SU-DHL-6 (cell line): ENCODE measurements around the gene TIMM21.

Experiments
- H2AFZ ChIP-seq: fragments of 200-600 bp; sonication (generic); 2 replicates; pipeline ENCODE4 v1.6.1; 2014; ENCODE audit warnings: low read depth, mild to moderate bottlenecking, moderate library complexity, mixed read lengths, antibody characterized with exemption, low read length; ENCODE audit not compliant: severe bottlenecking
- H3F3A ChIP-seq: fragments of 200-600 bp; shearing (Covaris generic); 2 replicates; pipeline ENCODE4 v1.6.0; 2016; ENCODE audit warnings: antibody characterized with exemption, mild to moderate bottlenecking; ENCODE audit not compliant: insufficient read depth
- H3K27ac ChIP-seq: fragments of 200-600 bp; sonication (generic); 2 replicates; pipeline ENCODE4 v1.5.1; 2016; ENCODE audit warnings: low read depth, mild to moderate bottlenecking, low read length, moderate library complexity, mixed read lengths
- H3K27me3 ChIP-seq: fragments of 200-600 bp; sonication (generic), shearing (Covaris generic); 2 replicates; pipeline ENCODE4 v1.6.0; 2014; ENCODE audit warnings: mild to moderate bottlenecking, low read length
- H3K36me3 ChIP-seq: fragments of 200-600 bp; sonication (generic); 2 replicates; pipeline ENCODE4 v1.6.1; 2014; ENCODE audit warnings: mild to moderate bottlenecking, low read length, mixed read lengths
- H3K4me2 ChIP-seq: fragments of 300-600, 200-600 bp; shearing (Covaris generic), sonication (generic); 2 replicates; pipeline ENCODE4 v1.6.0; 2014; ENCODE audit warnings: low read length, low read depth, mild to moderate bottlenecking; ENCODE audit not compliant: poor library complexity, severe bottlenecking
- H3K4me3 ChIP-seq: fragments of 200-600 bp; sonication (generic); 2 replicates; pipeline ENCODE4 v1.5.1; 2014; ENCODE audit warnings: antibody characterized with exemption, low read length, mild to moderate bottlenecking, mixed read lengths; ENCODE audit not compliant: insufficient read depth, poor library complexity, severe bottlenecking
- H3K79me2 ChIP-seq: fragments of 200-600 bp; sonication (generic); 2 replicates; pipeline ENCODE4 v1.6.1; 2014; ENCODE audit warnings: mild to moderate bottlenecking, low read length, moderate library complexity; ENCODE audit not compliant: insufficient read depth
- H3K9ac ChIP-seq: fragments of 200-600 bp; sonication (generic); 2 replicates; pipeline ENCODE4 v1.7.0; 2014; ENCODE audit warnings: mild to moderate bottlenecking, low read length
- H3K9me2 ChIP-seq: fragments of 200-600 bp; sonication (generic); replicated peaks from 2 replicates; pipeline ENCODE4 v1.6.1; 2014; ENCODE audit warnings: low read length; ENCODE audit not compliant: insufficient read depth
- H3K9me3 ChIP-seq: fragments of 200-600 bp; sonication (generic); 2 replicates; pipeline ENCODE4 v1.6.1; 2014; ENCODE audit warnings: low read length, mixed read lengths; ENCODE audit not compliant: insufficient read depth
- H4K20me1 ChIP-seq: fragments of 200-600 bp; sonication (generic); 2 replicates; pipeline ENCODE4 v1.6.1; 2014; ENCODE audit warnings: low read depth, mild to moderate bottlenecking, antibody characterized with exemption, low read length, moderate library complexity, mixed read lengths
- EZH2phosphoT487 ChIP-seq: fragments of 200-600 bp; sonication (generic), shearing (Covaris generic); conservative IDR thresholded peaks from 2 replicates; pipeline ENCODE4 v1.6.1; 2018; ENCODE audit warnings: mild to moderate bottlenecking, antibody characterized with exemption, low read length, moderate library complexity, mixed read lengths
- TF ChIP-seq, protein P1 (sequence below): fragments of 200-600 bp; sonication (generic); IDR thresholded peaks from one replicate; pipeline ENCODE4 v1.5.1; 2017; ENCODE audit warnings: antibody characterized with exemption, mild to moderate bottlenecking, low read length, moderate library complexity; ENCODE audit not compliant: insufficient read depth, poor library complexity, severe bottlenecking

TIMM21 gene

DNA sequence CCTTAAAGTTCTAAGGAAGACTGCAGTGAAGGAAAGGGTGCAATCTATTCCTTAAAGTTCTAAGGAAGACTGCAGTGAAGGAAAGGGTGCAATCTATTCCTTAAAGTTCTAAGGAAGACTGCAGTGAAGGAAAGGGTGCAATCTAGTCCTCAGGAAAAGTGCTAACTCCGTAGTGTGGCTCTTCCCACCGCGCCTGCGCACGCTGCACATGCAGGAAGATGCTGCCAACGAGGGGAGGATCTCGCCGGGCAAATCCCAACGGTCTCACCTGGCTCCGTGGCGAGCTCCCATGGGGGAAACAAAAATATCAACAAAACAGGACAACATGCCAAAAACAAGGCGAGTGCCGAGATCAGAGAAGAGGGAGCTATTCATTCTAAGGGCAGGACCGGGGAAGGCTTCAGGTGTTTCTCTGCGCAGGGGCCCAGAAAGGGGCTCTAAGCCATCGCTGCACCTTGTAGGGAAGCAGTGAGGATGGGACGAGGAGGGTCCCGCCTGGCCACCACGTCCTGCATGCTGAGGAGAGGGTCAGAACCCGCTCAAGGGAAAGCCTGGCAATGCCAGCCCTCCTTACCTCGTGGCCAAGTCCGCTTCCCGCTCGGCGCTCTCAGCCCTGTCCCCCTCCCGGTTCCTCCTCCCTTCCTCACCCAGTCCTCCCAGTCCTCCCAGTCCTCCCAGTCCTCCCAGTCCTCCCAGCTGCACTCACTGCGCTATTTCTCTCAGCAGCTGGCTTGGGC lies 24.5 kb downstream of the TIMM21 start:
- H3K4me3 ChIP-seq: no peak overlapping the region
- TF ChIP-seq EZH2phosphoT487: no peak
- TF ChIP-seq, protein P1, sequence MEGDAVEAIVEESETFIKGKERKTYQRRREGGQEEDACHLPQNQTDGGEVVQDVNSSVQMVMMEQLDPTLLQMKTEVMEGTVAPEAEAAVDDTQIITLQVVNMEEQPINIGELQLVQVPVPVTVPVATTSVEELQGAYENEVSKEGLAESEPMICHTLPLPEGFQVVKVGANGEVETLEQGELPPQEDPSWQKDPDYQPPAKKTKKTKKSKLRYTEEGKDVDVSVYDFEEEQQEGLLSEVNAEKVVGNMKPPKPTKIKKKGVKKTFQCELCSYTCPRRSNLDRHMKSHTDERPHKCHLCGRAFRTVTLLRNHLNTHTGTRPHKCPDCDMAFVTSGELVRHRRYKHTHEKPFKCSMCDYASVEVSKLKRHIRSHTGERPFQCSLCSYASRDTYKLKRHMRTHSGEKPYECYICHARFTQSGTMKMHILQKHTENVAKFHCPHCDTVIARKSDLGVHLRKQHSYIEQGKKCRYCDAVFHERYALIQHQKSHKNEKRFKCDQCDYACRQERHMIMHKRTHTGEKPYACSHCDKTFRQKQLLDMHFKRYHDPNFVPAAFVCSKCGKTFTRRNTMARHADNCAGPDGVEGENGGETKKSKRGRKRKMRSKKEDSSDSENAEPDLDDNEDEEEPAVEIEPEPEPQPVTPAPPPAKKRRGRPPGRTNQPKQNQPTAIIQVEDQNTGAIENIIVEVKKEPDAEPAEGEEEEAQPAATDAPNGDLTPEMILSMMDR: no peak
- H3K9ac ChIP-seq: no peak overlapping the region
- H3K27me3 ChIP-seq: no peaks in the 10 kb centered on the region
- H3K4me2 ChIP-seq: no peak overlapping the region
- no peaks in the 10 kb centered on the region for H3K9me3 ChIP-seq
- H3F3A ChIP-seq: no peaks in the 10 kb centered on the region
- 0 out of 2 replicates have a peak, but pooled peaks cover 4% of the 10 kb centered on the region for H4K20me1 ChIP-seq
- no peaks in the 10 kb centered on the region for H3K79me2 ChIP-seq
- no peak overlapping the region for H2AFZ ChIP-seq
- H3K27ac ChIP-seq: no peak overlapping the region
- H3K36me3 ChIP-seq: no peaks in the 10 kb centered on the region
- H3K9me2 ChIP-seq: no peaks in the 10 kb centered on the region

DNA sequence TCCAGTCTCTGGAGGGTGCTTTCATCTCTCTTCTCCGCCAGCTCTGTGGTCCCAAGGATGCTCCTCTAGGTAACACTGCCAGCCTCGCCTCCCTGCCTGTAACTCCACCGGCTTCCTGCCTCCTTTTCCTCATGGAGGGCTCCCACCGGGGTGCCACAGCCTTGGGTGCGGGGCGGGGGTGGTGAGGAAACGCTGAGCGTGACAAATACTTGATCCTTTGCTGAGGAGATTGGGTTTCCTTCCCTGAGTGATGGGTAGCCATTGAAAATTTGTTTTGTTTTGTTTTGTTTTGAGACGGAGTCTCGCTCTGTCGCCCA lies 25.1 kb downstream of the TIMM21 start:
- H3K79me2 ChIP-seq: no peaks in the 10 kb centered on the region
- 0 out of 2 replicates have a peak, but pooled peaks cover 4% of the 10 kb centered on the region for H4K20me1 ChIP-seq
- no peak overlapping the region for H3K4me2 ChIP-seq
- H3K9ac ChIP-seq: no peak overlapping the region
- no peak overlapping the region for H3K27ac ChIP-seq
- no peaks in the 10 kb centered on the region for H3K36me3 ChIP-seq
- no peaks in the 10 kb centered on the region for H3K27me3 ChIP-seq
- no peak overlapping the region for H2AFZ ChIP-seq
- H3F3A ChIP-seq: no peaks in the 10 kb centered on the region
- H3K4me3 ChIP-seq: no peak overlapping the region
- no peaks in the 10 kb centered on the region for H3K9me2 ChIP-seq
- TF ChIP-seq EZH2phosphoT487: no peak
- TF ChIP-seq, protein P1: no peak
- H3K9me3 ChIP-seq: no peaks in the 10 kb centered on the region

DNA sequence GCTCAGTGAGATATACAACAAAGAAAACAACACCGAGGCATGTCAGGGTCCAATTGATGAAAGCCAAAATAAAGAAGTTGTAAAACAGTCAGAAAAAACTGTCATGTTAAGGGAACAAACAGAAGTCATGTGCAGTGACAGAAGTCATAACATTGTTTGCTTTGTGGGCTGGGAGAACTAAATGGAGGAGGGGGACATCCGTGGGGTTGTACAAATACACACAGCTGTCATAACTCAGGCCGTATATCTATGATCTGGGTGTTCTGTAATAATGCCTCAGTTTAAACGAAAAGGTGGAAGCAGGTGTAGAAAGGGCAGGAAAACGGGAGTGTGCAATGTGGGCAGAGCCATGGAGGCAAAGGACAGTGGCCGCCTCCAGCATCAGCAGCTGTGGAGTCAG lies 27.3 kb downstream of the TIMM21 start:
- no peak overlapping the region for H3K4me2 ChIP-seq
- H3K9me3 ChIP-seq: no peaks in the 10 kb centered on the region
- TF ChIP-seq, protein P1: no peak
- no peak for TF ChIP-seq EZH2phosphoT487
- H3K79me2 ChIP-seq: no peaks in the 10 kb centered on the region
- H2AFZ ChIP-seq: no peak overlapping the region
- H3F3A ChIP-seq: no peaks in the 10 kb centered on the region
- no peak overlapping the region for H3K27ac ChIP-seq
- no peaks in the 10 kb centered on the region for H3K36me3 ChIP-seq
- H3K4me3 ChIP-seq: no peak overlapping the region
- no peaks in the 10 kb centered on the region for H3K9me2 ChIP-seq
- no peak overlapping the region for H3K9ac ChIP-seq
- H3K27me3 ChIP-seq: no peaks in the 10 kb centered on the region
- H4K20me1 ChIP-seq: 0 out of 2 replicates have a peak, but pooled peaks cover under 1% of the 10 kb centered on the region
